GM18907 (cell line): ENCODE results near the gene TTC7B.

Experiments used
- ATAC-seq: cut with Tn5 transposase; IDR thresholded peaks from one replicate; pipeline ENCODE4 v1.9.1; 2021; ENCODE audit warnings: mild to moderate bottlenecking, moderate library complexity; ENCODE audit not compliant: unreplicated experiment

TTC7B gene

GRCh38 chr14:90805662-90806540, 10.3 kb downstream of the TTC7B start:
- ATAC-seq = no peak

DNA sequence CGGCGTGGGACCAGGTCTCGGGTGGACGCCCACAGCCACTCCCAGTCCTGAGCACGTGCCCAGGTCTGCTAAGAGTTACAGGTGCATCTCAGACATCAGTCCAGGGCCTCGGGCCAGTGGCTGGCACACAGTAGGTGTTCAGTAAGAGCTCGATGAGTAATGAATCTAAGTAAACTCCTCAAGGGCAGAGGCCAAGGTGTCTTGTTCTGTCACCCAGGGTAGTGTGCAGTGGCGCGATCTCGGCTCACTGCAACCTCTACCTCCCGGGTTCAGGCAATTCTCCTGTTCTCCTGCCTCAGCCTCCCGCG, 11.2 kb downstream of the TTC7B start:
- ATAC-seq = no peak

DNA sequence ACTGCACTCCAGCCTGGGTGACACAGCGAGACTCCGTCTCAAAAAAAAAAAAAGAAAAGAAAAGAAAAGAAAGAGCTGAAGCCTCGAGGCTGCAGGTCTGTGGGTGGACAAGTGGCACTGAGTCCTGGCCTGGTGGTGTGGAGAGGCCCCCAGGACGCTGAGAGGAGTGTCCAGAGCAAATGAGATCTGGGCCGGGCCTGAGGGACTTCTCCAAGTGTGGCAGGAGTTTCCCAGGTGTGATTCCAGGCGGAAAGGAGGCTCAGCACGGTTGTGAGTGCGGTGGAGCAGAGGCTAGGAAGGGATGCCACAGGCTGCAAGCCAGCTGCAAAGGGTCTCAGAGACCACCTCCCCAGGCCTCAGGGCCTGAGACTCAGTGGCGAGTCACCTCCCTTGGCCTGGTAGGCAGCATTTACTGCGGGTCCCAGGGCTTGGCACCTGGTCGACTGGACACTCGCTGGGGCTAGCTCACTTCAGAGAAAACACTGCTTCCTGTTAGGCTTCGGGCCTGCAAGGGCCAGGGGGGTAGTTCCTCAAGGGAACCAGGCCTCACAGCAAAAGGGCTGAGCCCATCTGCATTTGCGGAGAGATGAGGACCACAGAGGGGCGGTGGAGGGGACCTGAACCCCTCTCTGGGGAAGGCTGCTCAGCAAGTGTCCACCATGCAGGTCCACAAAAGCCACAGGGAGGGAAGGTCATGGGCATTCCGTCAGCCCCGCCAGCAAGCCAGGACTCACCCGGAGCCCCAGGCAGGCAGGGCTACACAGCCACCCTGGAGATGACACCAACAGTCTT, 11.7 kb downstream of the TTC7B start:
- no peak for ATAC-seq

DNA sequence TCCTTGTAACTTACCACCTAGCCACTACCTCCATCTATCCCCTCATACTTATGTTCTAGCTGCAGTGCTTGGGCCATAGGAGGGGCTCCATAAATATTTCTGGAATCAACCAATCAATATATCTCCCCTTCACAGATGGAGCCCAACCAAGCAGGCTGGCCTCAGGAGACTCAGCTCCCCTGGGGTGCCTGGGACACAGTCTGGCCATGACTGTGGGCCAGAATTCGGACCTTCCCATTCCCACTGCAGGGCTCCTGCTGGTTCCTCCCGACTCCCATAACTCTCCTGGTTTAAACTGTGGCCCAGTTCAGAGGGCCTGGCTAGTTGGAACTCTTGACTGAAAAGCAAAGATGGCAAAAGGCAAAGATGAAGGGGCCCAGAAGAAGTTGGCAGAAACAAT, 13.0 kb downstream of the TTC7B start:
- no peak for ATAC-seq

DNA sequence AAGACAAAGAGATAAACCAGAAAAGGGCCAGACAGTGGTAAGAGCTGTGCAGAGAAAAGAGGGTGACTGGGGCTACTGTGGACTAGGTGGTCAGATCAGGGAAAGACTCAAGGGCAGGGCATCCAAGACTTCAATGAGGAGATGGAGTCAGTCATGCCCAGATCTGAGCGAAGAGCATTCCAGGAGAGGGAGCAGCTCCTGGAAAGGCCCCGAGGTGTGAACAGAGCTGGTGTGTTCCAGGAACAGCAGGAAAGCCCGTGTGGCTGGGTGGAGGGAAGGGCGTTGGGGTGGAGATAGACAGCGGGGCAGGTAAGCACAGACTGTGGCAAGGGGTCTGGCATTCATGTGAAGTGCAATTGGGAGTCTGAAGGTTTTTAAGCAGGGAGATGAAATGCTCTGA, 16.8 kb downstream of the TTC7B start:
- ATAC-seq = no peak

DNA sequence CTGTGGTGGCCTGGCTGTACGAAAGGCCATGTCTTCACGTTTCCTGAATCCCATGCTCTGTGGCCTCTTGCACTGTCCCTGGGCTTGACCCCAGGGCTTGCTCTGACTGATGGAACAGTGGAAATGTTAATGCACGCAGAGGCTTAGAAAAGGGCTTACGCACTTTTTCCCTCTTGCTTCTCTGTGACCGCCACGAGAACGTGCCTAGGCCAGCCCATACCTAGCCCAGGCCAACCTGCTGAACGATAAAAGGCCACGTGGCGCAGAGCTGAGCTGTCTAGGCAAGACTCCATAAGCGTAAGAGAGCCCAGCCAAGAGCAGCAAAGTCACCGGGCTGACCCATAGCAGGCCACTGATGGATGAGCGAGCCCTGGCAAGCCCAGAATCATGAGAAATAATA, 18.3 kb downstream of the TTC7B start:
- ATAC-seq = no peak

DNA sequence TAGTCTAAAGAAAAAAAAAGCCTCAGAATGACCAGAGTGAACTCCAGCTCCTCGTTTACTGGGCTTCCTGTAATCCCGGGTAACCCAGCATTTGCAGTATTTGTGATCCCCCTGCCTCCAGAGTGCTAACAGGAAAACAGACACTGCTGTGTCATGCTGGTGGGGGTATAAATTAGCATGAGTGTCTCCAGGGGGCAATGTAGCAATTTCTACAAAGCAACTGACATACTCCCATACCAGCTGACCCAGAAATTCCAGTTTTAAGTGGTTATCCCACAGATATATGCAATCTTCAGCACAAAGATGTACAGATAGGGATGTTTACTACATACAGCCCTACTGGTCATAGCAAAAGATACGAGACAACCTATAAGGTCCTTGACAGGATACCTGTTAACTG, 18.8 kb downstream of the TTC7B start:
- ATAC-seq = no peak

GRCh38 chr14:90796329-90796728, 19.9 kb downstream of the TTC7B start:
- no peak for ATAC-seq

- no peak for ATAC-seq
These were observed 20.5 kb downstream of the TTC7B start for GRCh38 chr14:90795744-90796143.

- ATAC-seq = no peak
These were observed 24.7 kb downstream of the TTC7B start for GRCh38 chr14:90791486-90791885.

DNA sequence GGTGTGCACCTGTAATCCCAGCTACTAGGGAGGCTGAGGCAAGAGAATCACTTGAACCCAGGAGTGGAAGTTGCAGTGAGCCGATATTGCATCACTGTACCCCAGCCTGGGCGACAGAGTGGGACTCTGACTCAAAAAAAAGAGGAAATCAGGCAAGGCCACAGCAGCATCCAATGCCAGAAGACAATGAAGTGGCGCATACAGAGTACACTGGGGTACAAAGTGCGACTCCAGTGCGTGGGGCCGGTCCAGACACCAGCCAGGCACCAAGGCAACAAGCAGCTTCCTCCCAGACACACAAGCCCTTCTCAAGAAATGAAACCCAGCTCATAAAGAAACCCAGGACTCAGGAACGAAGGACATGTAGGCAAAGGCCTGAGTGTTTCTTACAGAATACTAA, 28.2 kb downstream of the TTC7B start:
- ATAC-seq = no peak

- no peak for ATAC-seq
These were observed 30.3 kb downstream of the TTC7B start for GRCh38 chr14:90785876-90786450.

- ATAC-seq = no peak
These were observed 30.8 kb downstream of the TTC7B start for GRCh38 chr14:90785471-90785870.

GRCh38 chr14:90784621-90785270, 31.5 kb downstream of the TTC7B start:
- no peak for ATAC-seq

GRCh38 chr14:90783344-90783743, 32.9 kb downstream of the TTC7B start:
- no peak for ATAC-seq

DNA sequence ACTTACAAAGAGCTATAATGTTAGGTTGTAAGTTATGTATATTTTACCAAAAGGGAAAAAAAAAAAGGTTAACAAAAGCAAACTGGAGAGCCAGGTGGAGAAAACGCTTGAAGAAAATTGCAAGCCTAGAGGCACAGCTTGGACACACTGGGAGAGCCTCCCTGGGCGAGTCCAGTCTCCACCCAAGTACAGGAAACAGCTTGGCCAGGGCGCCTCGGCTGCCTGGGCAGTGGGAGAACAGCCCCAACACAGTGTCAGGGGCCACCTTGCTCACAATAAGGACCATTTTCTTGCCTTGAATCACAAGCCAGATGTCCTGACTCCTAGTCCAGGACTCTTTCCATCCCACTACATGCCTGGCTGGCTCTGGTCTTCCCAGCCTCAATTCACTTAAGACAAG, 33.3 kb downstream of the TTC7B start:
- no peak for ATAC-seq

GRCh38 chr14:90781876-90782275, 34.4 kb downstream of the TTC7B start:
- ATAC-seq = no peak

DNA sequence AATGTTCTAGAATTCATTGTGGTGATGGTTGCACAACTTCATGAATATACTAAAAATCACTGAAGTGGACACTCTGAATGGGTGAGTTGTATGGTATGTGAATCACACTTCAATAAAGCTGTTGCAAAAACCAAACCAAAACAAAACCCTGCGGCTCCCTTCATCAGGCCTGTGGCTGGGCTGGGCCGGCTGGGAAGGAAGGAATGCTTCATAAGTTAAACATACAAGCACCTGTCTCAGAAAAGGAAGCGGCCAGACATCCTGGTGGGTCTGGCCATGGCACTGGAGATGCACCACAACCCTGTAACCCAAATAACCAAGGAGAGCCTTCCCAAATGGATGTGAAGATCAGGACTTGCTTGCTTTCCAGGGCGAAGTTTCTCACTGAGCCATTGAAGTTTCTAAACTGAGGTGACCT, 34.9 kb downstream of the TTC7B start:
- ATAC-seq = no peak

- no peak for ATAC-seq
These were observed 35.7 kb downstream of the TTC7B start for GRCh38 chr14:90780519-90780918.

DNA sequence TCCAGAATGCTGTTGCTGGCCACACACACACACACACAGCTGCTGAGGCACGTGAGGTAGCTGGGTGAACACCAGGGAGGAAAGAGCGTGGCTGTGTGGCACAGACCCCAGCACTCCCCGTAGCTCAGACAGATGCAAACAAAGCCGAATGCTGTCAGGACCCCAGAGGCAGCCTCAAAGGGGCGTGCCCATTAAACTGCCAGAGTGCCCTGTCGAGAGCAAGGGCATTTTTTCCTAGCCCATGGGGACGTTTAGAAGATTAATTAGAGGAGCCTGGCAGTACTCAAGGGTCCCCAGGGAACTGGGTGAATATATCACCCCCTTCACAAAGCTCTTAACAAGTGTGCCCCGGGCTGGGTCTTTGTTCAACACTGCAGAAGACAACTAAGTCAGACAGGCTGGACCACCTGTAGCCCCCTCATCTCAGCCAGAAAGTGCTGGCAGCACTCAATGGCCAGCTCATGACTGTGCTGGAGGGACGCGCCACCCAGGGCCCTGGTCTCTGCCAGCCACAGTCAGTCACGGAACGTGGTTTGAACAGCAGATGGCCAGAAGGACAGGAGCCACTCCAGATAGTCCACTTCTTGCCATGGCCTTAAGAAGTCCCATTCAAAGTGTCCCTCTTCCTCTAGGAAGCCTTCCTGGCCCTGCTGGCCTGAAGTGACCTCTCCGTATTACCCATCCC, 37.5 kb downstream of the TTC7B start:
- ATAC-seq = no peak
